NCI-H2107 treated with DMSO at 0.1 percent for 48 hours (cell line): ENCODE measurements around the gene HERPUD2.
"Not testable (repeated sequence)": the region's sequence is repeated elsewhere in the genome, so short reads cannot be mapped to it uniquely, and the experiment has no call there.

Source experiments
- DNase-seq: peaks from one replicate; lab custom pipeline; 2025; ENCODE audit not compliant: unreplicated experiment; lab: John Stamatoyannopoulos, UW

Gene HERPUD2

DNA sequence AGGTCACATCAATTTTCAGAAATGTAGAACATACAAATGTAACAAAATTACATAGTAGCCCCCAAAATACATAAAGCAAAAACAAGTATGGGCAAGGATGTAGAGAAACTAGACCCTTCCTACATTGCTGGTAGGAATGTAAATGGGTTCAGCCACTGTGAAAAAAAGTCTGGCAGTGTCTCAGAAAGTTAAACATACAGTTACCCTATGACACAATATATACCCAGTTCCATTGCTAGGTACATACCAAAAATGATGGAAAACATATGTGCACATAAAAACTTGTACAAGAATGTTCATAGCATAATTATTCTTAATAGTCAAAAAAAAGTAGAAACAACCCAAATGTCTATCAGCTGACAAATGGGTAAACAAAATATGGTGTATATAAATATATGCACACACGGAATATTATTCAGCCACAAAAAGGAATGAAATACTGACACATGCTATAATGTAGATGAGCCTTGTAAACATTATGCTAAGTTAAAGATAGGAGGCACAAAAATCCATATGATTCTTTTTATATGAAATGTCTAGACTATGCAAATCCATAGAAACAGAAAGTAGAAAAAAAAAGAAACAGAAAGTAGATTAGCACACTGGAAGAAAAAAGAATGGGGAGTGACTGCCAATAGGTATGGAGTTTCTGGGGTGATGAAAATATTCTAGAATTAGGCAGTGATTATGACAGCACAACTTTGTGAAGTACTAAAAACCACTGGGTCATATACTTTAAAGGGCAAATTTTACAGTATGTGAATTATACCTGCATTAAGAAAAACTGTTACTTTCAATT, 13.5 kb downstream of the HERPUD2 start:
- no peak for DNase-seq

- peak; percentile 44 for DNase-seq
Measured at GRCh38 chr7:35680403-35681013, 14.4 kb downstream of the HERPUD2 start.

DNA sequence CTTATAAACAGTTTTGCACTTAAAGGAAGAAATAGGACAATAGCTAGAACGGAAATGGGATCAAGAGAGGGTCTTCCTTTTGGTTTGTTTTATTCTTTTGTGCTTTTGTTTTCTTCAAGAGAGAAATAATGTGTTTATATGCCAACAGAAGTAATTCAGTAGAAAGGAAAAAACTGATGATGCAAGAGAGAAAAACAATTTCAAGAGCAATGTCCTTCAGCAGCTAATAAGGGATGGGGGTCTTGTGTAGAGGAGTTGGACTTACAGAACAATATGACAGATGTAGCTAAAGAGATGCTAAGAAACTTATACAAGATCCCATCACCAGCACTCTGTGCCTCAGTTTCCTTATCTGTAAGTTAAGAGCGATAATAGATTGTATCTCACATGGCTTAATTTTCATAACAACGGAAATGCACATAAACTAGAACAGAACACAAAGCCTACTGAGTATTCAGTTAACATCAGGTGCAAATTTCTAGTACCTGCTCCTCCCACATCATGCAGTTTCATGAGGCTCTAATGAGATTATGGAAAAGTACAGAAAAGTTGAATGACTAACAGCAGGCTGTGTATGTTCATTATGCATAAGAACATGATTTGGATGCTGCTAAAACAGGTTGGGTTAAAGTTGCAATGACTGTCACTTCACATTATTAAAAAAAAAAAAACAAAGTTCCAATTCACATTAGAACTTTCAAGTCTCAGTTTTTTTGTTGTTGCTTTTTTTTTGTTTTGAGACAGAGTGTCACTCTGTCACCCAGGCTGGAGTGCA, 17.2 kb downstream of the HERPUD2 start:
- no peak for DNase-seq

DNA sequence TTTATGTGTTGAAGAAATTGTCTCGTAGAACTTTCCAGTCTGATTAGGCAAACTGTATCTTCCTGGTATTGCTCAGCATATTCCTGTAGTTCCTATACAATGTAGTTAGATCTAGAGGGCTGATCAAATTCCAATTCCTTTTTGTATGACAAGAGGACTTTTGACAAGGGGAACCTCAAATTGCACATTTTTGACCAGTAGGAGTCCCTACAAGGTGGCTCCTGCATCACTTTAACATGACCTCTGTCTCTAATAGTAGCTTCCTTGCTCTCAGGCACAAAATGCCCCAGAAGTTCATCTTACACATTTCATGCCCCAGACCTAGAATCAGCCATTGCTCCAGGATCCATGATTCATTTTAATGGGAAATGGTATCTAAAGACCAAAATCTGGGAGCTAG, 18.7 kb downstream of the HERPUD2 start:
- no peak for DNase-seq

GRCh38 chr7:35670856-35671569, 23.9 kb downstream of the HERPUD2 start:
- no peak for DNase-seq

GRCh38 chr7:35660411-35660810, 34.5 kb downstream of the HERPUD2 start:
- not testable (repeated sequence) for DNase-seq

DNA sequence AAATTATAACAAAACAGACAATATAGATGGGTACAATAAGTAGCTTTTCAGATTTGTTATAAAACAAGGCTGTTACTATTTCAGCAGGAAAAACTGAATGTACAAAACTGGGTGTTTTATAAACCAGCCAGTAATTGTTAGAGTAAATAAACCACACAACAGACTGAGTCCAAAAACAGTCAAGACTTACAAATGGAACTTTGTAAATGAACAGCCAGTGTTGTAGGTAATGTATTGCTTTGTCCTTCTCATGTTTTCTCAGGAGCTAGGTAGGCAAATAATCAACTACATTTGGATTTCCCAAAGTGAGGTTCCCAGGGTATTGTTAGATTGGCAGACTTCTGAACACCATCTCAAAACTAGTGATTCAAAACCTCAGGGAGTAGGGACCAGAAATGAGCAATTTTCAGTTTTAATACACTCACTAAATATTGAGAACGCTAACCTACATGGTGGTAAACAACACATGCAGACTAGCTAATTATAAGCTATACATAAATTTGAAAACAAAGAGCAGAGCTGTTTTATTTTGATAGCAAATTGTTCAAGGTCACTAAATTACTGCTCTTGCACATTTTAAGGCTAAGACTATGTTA, 36.2 kb downstream of the HERPUD2 start:
- no peak for DNase-seq

DNA sequence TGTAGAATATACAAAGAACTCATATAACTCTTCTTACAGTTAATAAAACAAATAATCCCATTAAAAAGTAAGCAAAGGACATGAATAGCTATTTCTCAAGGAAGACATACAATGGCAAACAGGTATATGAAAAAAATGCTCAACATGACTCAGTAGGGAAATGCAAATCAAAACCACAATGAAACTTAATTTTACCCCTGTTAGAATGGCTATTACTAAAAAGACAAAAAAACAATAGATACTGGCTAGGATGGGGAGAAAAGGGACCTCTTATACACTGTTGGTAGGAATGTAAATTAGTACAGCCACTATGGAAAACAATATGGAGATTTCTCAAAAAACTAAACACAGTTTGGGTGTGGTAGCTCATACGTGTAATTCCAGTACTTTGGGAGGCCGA, 37.8 kb downstream of the HERPUD2 start:
- no peak for DNase-seq

- not testable (repeated sequence) for DNase-seq
Measured at GRCh38 chr7:35654558-35654957, 40.4 kb downstream of the HERPUD2 start.

DNA sequence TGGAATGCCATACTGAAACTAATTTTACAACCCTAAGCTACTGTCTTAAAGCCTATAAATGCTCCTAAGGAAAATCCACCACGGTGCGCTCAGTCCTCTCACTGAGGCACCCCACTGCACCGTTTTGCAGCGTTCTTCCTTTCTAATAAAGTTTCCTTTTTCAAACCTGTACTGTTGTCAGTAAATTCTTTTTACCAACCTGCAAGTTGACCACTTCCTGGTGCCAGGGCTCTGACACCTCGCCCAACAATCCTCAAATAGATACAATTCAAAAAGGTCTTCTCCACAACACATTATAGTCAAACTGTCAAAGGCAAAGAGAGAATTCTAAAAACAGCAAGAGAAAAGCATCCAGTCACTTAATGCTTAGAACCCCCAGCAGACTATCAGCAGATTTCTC, 42.8 kb downstream of the HERPUD2 start:
- DNase-seq: no peak

DNA sequence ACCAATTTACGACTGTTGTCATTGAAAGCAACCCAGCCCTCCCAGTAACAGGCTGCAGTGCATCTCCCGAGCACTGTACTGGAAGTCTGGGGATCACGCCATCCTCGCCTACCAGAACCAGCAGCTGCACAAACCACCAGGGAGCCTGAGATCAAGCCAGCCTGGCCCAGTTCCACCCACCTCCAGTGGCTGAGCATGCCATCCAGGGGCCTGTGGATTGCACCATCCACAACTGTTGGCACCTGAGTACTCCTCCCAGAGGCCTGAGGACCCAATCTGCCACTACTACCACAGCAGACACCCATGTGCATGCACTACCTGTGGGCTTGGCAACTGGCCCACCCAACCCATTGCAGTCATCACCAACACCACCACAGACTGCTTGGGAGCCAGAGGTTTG, 44.2 kb downstream of the HERPUD2 start:
- no peak for DNase-seq

DNA sequence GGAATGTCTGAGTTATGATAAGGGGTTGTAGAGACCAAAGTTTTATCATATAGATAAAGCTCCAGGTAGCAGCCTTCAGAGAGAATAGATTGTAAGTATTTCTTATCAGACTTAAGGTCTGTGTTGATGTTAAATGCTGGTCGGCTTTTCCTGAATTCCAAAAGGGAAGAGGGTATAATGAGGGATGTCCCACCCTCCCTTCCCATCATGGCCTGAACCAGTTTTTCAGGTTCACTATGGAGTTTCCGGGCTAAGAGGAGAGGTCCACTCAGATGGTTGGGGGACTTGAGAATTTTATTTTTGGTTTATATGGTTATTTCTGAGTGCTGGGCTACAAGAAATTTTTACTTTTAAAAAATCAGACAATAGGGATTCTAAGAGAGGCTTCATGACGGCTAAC, 45.2 kb downstream of the HERPUD2 start:
- no peak for DNase-seq

- no peak for DNase-seq
Measured at GRCh38 chr7:35648367-35648766, 46.6 kb downstream of the HERPUD2 start.

- no peak for DNase-seq
Measured at GRCh38 chr7:35647171-35647574, 47.8 kb downstream of the HERPUD2 start.

- DNase-seq: no peak
Measured at GRCh38 chr7:35646289-35647023, 48.5 kb downstream of the HERPUD2 start.

- DNase-seq: no peak
Measured at GRCh38 chr7:35645691-35646090, 49.2 kb downstream of the HERPUD2 start.

- DNase-seq: no peak
Measured at GRCh38 chr7:35630024-35630972, 64.6 kb downstream of the HERPUD2 start.

DNA sequence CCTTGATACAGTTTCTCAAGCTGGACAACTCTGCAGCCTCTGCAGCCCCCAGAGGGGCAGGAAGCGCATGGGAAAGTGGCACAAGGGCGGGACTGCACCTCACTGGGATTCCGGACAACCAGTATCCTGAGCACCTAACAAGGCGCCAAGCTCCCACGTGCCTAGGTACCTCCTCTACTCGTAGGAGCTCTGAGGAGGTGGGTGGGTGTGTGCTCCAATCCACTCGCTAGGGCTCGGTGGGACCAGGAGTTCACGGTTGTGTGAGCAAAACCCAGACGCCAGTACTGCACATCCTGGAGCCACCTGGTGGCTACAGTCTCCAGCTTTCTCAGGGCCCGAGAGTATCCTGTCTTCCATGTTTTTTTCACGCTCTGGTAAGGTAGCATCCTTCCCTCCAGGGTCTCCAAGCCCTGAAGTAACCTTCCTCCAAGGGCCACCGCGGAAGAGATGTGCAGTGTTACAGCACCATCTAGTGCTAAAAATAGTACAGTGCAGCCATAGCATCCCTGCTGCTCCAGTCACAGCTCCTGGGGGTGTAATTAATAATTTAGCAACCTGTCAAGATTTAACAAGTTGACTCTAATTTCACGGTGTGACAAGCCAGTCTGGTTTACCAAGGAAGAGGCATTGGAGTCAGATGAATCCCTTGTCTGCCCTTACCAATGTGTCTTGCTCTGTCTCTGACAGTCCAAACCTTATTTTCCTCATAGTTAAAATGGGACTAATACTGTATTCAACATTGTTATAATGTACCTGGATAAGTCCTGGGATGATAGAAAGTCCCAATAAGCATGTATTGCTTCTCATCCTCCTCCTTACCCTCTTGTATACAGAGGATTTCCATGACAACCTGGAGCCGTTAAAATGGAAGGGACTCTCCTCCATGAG, 70.4 kb downstream of the HERPUD2 start:
- DNase-seq: peak; percentile 16
